Tibial nerve (tissue), 4 donors: ENCODE results near the gene SARNP.

Source experiments
- EP300 ChIP-seq, 2 donors: sonication (generic); formaldehyde crosslinking; IDR thresholded peaks; one replicate each; pipeline ENCODE4 v1.6.1; 2017; ENCODE audit warnings: antibody characterized with exemption in 2 of 2, mild to moderate bottlenecking in 1 of 2
- POLR2A ChIP-seq, 2 donors: fragments of 450-650 bp; IDR thresholded peaks; one replicate each; pipeline ENCODE4 v1.6.1; 2017; ENCODE audit warnings: antibody characterized with exemption in 2 of 2, mild to moderate bottlenecking in 2 of 2, moderate library complexity in 2 of 2
- TF ChIP-seq, protein P1 (sequence below), 5 experiments: fragments of 200-600 bp in 3 of 5; fragments of 450-650 bp in 2 of 5; sonication (generic) in 3 of 5; IDR thresholded peaks; one replicate each; pipeline ENCODE4 v1.5.1; 2016 to 2019; ENCODE audit warnings: antibody characterized with exemption in 5 of 5, mild to moderate bottlenecking in 3 of 5, moderate library complexity in 2 of 5

GRCh38 chr12:55845361-55845760 lies 27.8 kb upstream of the SARNP start:
- TF ChIP-seq, protein P1, sequence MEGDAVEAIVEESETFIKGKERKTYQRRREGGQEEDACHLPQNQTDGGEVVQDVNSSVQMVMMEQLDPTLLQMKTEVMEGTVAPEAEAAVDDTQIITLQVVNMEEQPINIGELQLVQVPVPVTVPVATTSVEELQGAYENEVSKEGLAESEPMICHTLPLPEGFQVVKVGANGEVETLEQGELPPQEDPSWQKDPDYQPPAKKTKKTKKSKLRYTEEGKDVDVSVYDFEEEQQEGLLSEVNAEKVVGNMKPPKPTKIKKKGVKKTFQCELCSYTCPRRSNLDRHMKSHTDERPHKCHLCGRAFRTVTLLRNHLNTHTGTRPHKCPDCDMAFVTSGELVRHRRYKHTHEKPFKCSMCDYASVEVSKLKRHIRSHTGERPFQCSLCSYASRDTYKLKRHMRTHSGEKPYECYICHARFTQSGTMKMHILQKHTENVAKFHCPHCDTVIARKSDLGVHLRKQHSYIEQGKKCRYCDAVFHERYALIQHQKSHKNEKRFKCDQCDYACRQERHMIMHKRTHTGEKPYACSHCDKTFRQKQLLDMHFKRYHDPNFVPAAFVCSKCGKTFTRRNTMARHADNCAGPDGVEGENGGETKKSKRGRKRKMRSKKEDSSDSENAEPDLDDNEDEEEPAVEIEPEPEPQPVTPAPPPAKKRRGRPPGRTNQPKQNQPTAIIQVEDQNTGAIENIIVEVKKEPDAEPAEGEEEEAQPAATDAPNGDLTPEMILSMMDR (IDR thresholded peaks at IDR 0.05), result no peak
- TF ChIP-seq POLR2A (IDR thresholded peaks at IDR 0.05) (no peak), EP300 (IDR thresholded peaks at IDR 0.05) (no peak)
